Muscle layer of colon (tissue), 2 donors: ENCODE measurements around the gene QPCTL.

Experiments
- H3K27ac ChIP-seq: one replicate; pipeline ENCODE4 v1.7.0; 2013; ENCODE audit warnings: low read depth, mild to moderate bottlenecking, low read length, moderate library complexity
- H3K27me3 ChIP-seq, 2 donors: one replicate each; pipeline ENCODE4 v1.7.0; 2013; ENCODE audit warnings: low read length in 2 of 2, mild to moderate bottlenecking in 2 of 2; ENCODE audit not compliant: insufficient read depth in 2 of 2, control insufficient read depth in 1 of 2
- H3K36me3 ChIP-seq: one replicate; pipeline ENCODE4 v1.7.0; 2013; ENCODE audit warnings: mild to moderate bottlenecking, low read length; ENCODE audit not compliant: insufficient read depth
- H3K4me1 ChIP-seq: one replicate; pipeline ENCODE4 v1.7.0; 2013; ENCODE audit warnings: mild to moderate bottlenecking, low read length; ENCODE audit not compliant: insufficient read depth
- H3K4me3 ChIP-seq, 2 donors: one replicate each; pipeline ENCODE4 v1.7.0; 2013; ENCODE audit warnings: low read length in 2 of 2, low read depth in 1 of 2, mild to moderate bottlenecking in 1 of 2, moderate library complexity in 1 of 2
- H3K9ac ChIP-seq: one replicate; pipeline ENCODE4 v1.7.0; 2013; ENCODE audit warnings: low read length
- H3K9me3 ChIP-seq: one replicate; pipeline ENCODE4 v1.7.0; 2013; ENCODE audit warnings: mild to moderate bottlenecking, low read length
- donor health status: abdominal sarcoma.
- donor health status: Adenocarcinoma of cecum.

Gene QPCTL

DNA sequence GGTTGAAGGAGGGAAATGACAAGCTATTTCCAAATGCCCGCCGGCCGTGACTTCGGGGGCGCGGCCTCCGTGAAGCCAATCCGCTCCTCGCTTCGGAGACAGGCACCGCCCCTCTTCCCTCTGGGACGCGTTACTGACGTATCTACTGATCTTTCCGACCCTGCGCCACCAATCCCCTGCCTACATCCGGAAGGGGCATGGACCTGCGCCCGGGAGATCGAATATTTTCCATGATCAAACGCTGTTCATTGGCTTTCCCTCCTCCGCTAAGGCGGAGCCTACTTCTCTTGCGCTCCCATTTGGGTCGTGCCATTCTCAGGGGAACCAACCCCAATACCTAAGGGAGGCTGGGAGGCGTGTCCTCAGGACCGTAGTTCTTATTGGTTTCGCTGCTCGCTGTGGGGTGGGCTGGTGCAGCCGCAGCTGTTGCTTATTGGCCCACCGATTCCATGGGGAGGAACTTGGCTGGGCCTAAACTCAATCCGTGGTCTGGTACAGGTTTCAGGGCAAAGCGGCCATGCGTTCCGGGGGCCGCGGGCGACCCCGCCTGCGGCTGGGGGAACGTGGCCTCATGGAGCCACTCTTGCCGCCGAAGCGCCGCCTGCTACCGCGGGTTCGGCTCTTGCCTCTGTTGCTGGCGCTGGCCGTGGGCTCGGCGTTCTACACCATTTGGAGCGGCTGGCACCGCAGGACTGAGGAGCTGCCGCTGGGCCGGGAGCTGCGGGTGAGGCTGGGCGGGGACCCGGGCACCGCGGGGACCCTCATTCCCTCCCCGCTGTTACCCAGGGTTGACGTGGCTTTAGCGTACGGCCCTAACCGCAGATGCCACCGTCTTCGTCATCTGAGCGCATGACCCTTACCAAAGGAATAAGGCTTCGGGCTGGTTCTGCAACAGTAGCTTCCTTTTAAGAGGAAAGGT is at the start of gene QPCTL:
Gene QPCTL, plus strand, starts transcription at position 480 of the 919 bp plus-strand sequence. Its CDS starts 38 bp downstream, at position 518.
- Histone ChIP-seq H3K27ac (peak within 1 kb of the TSS; percentile 91), H3K9ac (peak within 1 kb of the TSS; percentile 79), H3K4me3 (peak within 1 kb of the TSS; percentile 82 to 83), H3K4me1 (peaks cover 13% of the 10 kb centered on the region), H3K27me3 (no peaks in the 10 kb centered on the region), H3K36me3 (peaks cover 11% of the 10 kb centered on the region), H3K9me3 (no peaks in the 10 kb centered on the region)

DNA sequence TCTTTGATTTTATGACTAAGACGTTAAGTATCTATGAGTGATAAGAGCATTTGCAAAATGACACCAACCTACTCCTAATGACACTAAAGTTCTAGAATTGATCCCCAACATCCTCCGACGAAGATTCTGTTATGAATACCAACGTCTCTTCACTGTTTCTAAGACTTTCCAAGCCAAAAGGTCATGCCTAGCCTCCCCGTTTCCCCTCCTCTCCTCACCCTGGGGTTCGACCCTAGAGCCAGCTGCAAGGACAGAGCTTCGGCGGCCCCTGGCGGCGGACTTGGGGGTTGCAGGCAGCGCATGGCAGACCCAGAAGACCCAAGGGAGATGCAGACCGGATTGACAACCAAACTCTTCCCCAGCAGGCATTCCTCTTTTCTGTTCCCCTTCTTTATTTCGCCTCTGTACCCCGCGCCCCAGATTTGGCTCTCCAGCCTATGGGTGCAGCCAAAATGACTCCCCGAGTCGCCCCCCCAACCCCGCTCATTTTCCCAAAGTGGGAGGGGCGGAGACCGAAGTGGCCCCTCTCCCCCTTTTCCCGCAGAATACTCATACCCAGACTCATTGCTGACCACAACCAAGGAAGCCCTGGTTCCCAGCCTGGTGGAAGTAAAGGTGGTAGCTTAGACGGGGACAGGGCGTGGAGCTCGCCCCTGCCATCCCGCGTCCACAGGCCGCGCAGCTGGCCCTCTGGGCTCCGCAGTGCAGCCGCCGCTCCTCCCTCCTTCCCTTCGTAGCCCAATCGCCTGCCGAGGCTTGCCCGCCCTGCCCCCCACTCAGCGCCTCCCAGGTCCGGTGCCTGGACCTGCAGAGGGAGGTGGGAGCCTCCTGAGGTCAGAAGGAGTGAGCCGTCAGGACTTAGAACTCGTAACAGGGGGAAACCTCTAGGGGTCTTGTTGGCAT is 49.2 kb upstream of the QPCTL start:
- Histone ChIP-seq H3K27me3 (peaks cover 29 to 50% of the 10 kb centered on the region in 2 donors), H3K9ac (no peak overlapping the region), H3K9me3 (no peaks in the 10 kb centered on the region), H3K36me3 (no peaks in the 10 kb centered on the region), H3K27ac (no peak overlapping the region), H3K4me1 (peaks cover 15% of the 10 kb centered on the region), H3K4me3 (no peak overlapping the region)

- Histone ChIP-seq H3K9ac (no peak overlapping the region), H3K27me3 (peaks cover 29 to 47% of the 10 kb centered on the region in 2 donors), H3K4me1 (peaks cover 15% of the 10 kb centered on the region), H3K27ac (no peak overlapping the region), H3K4me3 (no peak overlapping the region), H3K9me3 (no peaks in the 10 kb centered on the region), H3K36me3 (no peaks in the 10 kb centered on the region)
Observed at GRCh38 chr19:45643927-45644771, 48.3 kb upstream of the QPCTL start.

DNA sequence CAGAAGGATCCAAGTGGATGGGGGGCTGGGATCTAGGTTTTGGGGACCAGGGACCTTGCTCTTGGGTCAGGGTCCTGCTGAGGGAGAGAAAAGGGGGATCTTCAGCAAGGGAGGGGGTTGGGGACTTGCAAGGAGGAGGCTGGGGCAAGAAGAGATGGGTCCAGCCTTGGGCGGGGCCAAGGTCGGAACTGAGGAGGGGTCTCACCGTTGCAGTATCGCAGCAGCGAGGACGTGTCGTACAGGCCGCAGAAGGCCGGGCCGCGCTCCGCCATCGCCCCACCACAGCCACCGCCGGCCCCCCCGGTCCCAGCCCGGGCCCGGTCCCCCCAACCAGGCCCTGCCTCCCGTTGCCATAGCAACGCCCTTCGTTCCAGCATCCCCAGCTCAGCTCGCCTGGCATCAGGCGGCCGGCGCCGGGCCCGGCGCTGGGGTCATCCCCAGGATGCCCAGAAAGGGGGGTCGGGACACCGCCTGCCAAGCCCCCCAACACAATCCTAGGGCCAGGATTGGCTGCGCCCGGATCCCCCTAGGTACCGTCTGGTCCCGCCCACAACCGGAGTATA is 47.3 kb upstream of the QPCTL start:
- Histone ChIP-seq H3K27me3 (peaks cover 29 to 39% of the 10 kb centered on the region in 2 donors), H3K36me3 (no peaks in the 10 kb centered on the region), H3K9me3 (no peaks in the 10 kb centered on the region), H3K9ac (no peak overlapping the region), H3K27ac (no peak overlapping the region), H3K4me3 (no peak overlapping the region), H3K4me1 (peaks cover 15% of the 10 kb centered on the region)

GRCh38 chr19:45645631-45646344 is 46.7 kb upstream of the QPCTL start:
- Histone ChIP-seq H3K27me3 (peaks cover 28 to 37% of the 10 kb centered on the region in 2 donors), H3K27ac (no peak overlapping the region), H3K36me3 (no peaks in the 10 kb centered on the region), H3K9me3 (no peaks in the 10 kb centered on the region), H3K4me3 (no peak overlapping the region), H3K9ac (no peak overlapping the region), H3K4me1 (peaks cover 15% of the 10 kb centered on the region)

DNA sequence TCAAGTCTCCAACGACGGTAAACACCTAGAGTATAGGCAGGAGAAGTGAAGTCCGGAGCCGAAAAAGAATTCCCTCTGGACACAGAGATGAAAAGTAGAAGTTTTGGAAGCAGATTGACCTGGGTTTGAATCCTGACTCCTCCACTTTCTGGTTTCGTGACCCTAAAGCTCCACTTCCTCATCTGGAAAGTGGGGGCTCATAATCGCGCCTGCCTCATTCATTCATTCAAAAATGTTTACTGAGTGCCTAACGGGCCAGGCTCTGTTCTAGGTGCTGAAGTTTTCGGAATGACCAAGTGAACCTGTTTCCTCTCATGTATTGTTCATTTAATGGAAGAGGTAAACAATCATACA is 46.1 kb upstream of the QPCTL start:
- Histone ChIP-seq H3K4me3 (no peak overlapping the region), H3K4me1 (peaks cover 14% of the 10 kb centered on the region), H3K27me3 (peaks cover 23 to 32% of the 10 kb centered on the region in 2 donors), H3K36me3 (no peaks in the 10 kb centered on the region), H3K27ac (no peak overlapping the region), H3K9ac (no peak overlapping the region), H3K9me3 (no peaks in the 10 kb centered on the region)

GRCh38 chr19:45650722-45651121 is 41.7 kb upstream of the QPCTL start:
- no peaks in the 10 kb centered on the region for H3K36me3 ChIP-seq
- no peaks in the 10 kb centered on the region for H3K4me1 ChIP-seq
- peaks cover 5 to 9% of the 10 kb centered on the region in 2 donors for H3K27me3 ChIP-seq
- H3K9me3 ChIP-seq, result no peaks in the 10 kb centered on the region
- H3K27ac ChIP-seq, result no peak overlapping the region
- H3K4me3 ChIP-seq, result no peak overlapping the region
- no peak overlapping the region for H3K9ac ChIP-seq

GRCh38 chr19:45653634-45654033 is 38.8 kb upstream of the QPCTL start:
- H3K36me3 ChIP-seq, result no peaks in the 10 kb centered on the region
- no peak overlapping the region for H3K9ac ChIP-seq
- H3K27me3 ChIP-seq, result no peaks in the 10 kb centered on the region
- H3K9me3 ChIP-seq, result no peaks in the 10 kb centered on the region
- no peak overlapping the region for H3K4me3 ChIP-seq
- no peak overlapping the region for H3K27ac ChIP-seq
- H3K4me1 ChIP-seq, result no peaks in the 10 kb centered on the region

DNA sequence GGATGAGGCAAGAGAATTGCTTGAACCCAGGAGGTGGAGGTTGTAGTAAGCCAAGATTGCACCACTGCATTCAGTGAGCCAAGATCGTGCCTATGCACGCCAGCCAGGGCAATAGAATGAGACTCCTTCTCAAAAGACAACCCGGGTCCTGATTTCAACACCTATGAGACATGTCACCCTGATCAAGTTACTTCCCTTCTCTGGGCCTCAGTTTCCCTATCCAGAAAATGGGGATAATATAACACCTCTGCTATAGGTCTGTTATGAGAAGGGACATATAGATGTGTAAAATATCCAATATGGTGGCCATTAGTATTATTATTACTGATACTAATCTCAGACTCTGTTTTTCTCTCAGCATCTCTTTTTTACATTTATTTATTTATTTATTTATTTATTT is 37.4 kb upstream of the QPCTL start:
- no peaks in the 10 kb centered on the region for H3K4me1 ChIP-seq
- H3K9ac ChIP-seq, result no peak overlapping the region

DNA sequence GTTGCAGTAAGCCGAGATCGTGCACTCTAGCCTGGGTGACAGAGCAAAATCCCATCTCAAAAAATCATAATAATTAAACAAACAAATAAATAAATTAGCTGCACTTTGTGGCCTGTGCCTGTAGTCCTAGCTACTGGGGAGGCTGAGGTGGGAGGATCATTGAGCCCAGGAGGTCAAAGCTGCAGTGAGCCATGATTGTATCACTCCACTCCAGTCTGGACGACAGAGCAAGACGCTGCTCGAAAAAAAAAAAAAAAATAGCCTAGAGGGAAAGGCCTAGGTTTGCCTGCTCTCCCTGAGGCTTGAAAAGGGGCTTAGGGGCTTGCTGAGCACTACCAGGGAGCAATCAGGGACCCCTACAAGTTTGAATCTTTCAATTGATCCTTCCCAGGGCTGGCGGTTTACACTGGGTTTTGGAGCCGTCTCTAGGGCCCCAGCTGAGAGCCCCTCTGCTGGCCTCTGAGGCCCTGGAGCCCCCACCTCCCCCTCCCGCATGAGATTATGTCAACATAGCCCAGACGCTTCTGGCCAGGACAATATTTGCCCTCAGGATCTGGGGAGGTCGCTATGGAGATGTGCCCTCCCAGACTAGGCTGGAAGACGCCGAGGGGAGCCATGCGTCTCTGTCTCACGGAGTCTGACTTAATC is 34.8 kb upstream of the QPCTL start:
- peaks cover 0 to 6% of the 10 kb centered on the region in 2 donors for H3K27me3 ChIP-seq
- H3K4me1 ChIP-seq, result no peaks in the 10 kb centered on the region
- H3K9ac ChIP-seq, result no peak overlapping the region
- H3K36me3 ChIP-seq, result no peaks in the 10 kb centered on the region
- H3K27ac ChIP-seq, result no peak overlapping the region
- H3K4me3 ChIP-seq, result no peak overlapping the region
- no peaks in the 10 kb centered on the region for H3K9me3 ChIP-seq

More for the DNA sequence above, 37.4 kb upstream of the QPCTL start:
- H3K36me3 ChIP-seq, result no peaks in the 10 kb centered on the region
- H3K9me3 ChIP-seq, result no peaks in the 10 kb centered on the region
- no peak overlapping the region for H3K4me3 ChIP-seq
- peaks cover 0 to 6% of the 10 kb centered on the region in 2 donors for H3K27me3 ChIP-seq
- H3K27ac ChIP-seq, result no peak overlapping the region
